ENCODE data around the gene ZSCAN4. TPM values are rescaled to one million over a fixed set of nuclear protein-coding genes. Genes with fewer than 3 reads are reported as not detected.
A peak's percentile ranks its signal among the peaks of the same experiment; 100 is the strongest.

ZSCAN4 gene
- total and polyA plus RNA-seq, 9 of the 15 experiments (the other 6 are each of a cell fraction or from before 2014, with no cell fraction given), result not detected

DNA sequence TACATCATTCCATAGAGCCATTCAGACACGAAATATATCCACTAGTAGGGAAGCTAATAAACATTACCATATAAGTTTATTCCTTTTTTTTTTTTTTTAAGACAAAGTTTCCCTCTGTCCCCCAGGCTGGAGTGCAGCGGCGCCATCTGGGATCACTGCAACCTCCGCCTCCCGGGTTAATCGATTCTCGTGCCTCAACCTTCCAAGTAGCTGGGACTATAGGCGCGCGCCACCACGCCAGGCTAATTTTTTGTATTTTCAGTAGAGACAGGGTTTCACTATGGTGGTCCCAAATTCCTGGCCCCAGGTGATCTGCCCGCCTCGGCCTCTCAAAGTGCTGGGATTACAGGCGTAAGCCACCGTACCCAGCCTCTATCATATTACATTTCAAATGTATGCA lies 40.9 kb downstream of the ZSCAN4 start (continued):
- TF ChIP-seq, protein P1, sequence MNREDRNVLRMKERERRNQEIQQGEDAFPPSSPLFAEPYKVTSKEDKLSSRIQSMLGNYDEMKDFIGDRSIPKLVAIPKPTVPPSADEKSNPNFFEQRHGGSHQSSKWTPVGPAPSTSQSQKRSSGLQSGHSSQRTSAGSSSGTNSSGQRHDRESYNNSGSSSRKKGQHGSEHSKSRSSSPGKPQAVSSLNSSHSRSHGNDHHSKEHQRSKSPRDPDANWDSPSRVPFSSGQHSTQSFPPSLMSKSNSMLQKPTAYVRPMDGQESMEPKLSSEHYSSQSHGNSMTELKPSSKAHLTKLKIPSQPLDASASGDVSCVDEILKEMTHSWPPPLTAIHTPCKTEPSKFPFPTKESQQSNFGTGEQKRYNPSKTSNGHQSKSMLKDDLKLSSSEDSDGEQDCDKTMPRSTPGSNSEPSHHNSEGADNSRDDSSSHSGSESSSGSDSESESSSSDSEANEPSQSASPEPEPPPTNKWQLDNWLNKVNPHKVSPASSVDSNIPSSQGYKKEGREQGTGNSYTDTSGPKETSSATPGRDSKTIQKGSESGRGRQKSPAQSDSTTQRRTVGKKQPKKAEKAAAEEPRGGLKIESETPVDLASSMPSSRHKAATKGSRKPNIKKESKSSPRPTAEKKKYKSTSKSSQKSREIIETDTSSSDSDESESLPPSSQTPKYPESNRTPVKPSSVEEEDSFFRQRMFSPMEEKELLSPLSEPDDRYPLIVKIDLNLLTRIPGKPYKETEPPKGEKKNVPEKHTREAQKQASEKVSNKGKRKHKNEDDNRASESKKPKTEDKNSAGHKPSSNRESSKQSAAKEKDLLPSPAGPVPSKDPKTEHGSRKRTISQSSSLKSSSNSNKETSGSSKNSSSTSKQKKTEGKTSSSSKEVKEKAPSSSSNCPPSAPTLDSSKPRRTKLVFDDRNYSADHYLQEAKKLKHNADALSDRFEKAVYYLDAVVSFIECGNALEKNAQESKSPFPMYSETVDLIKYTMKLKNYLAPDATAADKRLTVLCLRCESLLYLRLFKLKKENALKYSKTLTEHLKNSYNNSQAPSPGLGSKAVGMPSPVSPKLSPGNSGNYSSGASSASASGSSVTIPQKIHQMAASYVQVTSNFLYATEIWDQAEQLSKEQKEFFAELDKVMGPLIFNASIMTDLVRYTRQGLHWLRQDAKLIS (CRISPR knock-in tag; IDR thresholded peaks at IDR 0.05), result no peak
- TF ChIP-seq CAMTA2 (CRISPR knock-in tag; conservative IDR thresholded peaks at IDR 0.05), result no peak
- no peak for TF ChIP-seq STAG1 (CRISPR knock-in tag; IDR thresholded peaks at IDR 0.05; ENCODE audit: borderline replicate concordance)
- TF ChIP-seq KAT2B (IDR thresholded peaks at IDR 0.05; ENCODE audit: low read depth, low read length), result no peak

DNA sequence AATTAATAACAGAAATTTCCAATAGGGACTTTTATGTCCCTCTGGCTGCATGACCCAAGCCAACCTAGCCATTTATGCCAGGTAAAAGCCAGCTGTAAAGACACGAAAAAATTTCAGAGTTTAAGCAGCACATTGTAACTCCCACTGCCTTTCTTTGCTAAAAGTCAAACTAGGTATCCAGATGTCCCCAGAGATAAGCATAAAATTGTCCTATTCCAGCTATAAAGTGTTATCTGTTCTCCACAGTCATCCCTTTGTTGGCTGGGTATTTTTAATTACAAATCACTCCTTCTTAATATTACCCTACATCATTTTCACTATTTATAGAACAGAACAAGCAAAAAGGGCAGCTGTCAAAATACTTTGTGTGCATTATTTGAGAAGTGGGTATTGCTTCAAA lies 43.5 kb downstream of the ZSCAN4 start:
- Histone ChIP-seq H3K27me3 (ENCODE audit: control insufficient read depth in 2 of 2, insufficient read depth in 2 of 2, low read length in 2 of 2) (no peaks in the 10 kb centered on the region), H3K9me1 (ENCODE audit: control insufficient read depth, insufficient read depth, low read length) (no peaks in the 10 kb centered on the region), H3K36me3 (ENCODE audit: control insufficient read depth, insufficient read depth, low read length) (no peaks in the 10 kb centered on the region), H2AFZ (ENCODE audit: low read depth, low read length) (no peak overlapping the region), H3K27ac (ENCODE audit: extremely low read depth, low read depth, low read length) (no peak overlapping the region), H3K9me3 (replicated peaks; ENCODE audit: control insufficient read depth, insufficient read depth, low read depth, low read length) (no peaks in the 10 kb centered on the region), H3K4me1 (replicated peaks in 1 of 2; ENCODE audit: control insufficient read depth in 2 of 2, insufficient read depth in 2 of 2, low read length in 2 of 2) (peaks cover 0 to 6% of the 10 kb centered on the region in 2 experiments; a peak in 3 of 5 replicates), H3K4me3 (no peak overlapping the region), H3K79me2 (ENCODE audit: control insufficient read depth, insufficient read depth, low read length) (no peaks in the 10 kb centered on the region), H3K4me2 (ENCODE audit: insufficient read depth, low read length) (no peak overlapping the region), H3K9ac (ENCODE audit: insufficient read depth in 1 of 2, low read depth in 2 of 2, low read length in 2 of 2) (no peak overlapping the region), H4K20me1 (replicated peaks; ENCODE audit: control insufficient read depth, insufficient read depth, low read length) (no peaks in the 10 kb centered on the region)
- CTCF ChIA-PET (ENCODE audit: low intra/inter-chr PET ratio), result interaction anchor here (0.7 kb wide), 1 partner anchor 806 kb away, joined by 3 read pairs; no protein-coding TSS in a partner anchor
- BruUV-seq (replicated peaks), result no TSS peak
- WGBS (ENCODE audit: insufficient coverage, low coverage, missing lambda C conversion rate), result 0% methylated on average over 1 of the region's 1 CpG
- intact Hi-C loops (cut with micrococcal nuclease), result no loop called here
- ATAC-seq (no peak), FAIRE-seq (no peak), DNase-seq (ENCODE audit: extremely low read depth in 1 of 4, low spot score in 3 of 4) (peak in 2 of 4 experiments; percentile 22 to 31)
- in situ Hi-C loops (cut with MboI), result no loop called here
- POLR2A ChIA-PET, result interaction anchor here (1.3 kb wide), 1 partner anchor 15 kb away, joined by 3 read pairs; the partner anchor contains the start of gene ZNF671
- TF ChIP-seq, protein P2, sequence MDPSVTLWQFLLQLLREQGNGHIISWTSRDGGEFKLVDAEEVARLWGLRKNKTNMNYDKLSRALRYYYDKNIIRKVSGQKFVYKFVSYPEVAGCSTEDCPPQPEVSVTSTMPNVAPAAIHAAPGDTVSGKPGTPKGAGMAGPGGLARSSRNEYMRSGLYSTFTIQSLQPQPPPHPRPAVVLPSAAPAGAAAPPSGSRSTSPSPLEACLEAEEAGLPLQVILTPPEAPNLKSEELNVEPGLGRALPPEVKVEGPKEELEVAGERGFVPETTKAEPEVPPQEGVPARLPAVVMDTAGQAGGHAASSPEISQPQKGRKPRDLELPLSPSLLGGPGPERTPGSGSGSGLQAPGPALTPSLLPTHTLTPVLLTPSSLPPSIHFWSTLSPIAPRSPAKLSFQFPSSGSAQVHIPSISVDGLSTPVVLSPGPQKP (CRISPR knock-in tag; IDR thresholded peaks at IDR 0.05), result no peak
- TF ChIP-seq ADNP (tag; IDR thresholded peaks at IDR 0.05) (no peak), CBX2 (IDR thresholded peaks at IDR 0.05; ENCODE audit: insufficient read depth, low read length, poor library complexity, severe bottlenecking) (no peak), CBFA2T3 (IDR thresholded peaks at IDR 0.05) (peak; percentile 57), ARID1B (IDR thresholded peaks at IDR 0.05) (peak; percentile 61; the same call in 1 of the 2 replicates), HNRNPK (IDR thresholded peaks at IDR 0.05; ENCODE audit: low read depth, low read length, poor library complexity, severe bottlenecking) (no peak), BRD4 (IDR thresholded peaks at IDR 0.05) (no peak), TCF3 (CRISPR knock-in tag; IDR thresholded peaks at IDR 0.05) (peak; percentile 13; the same call in 1 of the 2 replicates), TAL1 (IDR thresholded peaks at IDR 0.05) (peak; percentile 40; the same call in 1 of the 2 replicates), EWSR1 (IDR thresholded peaks at IDR 0.05; ENCODE audit: borderline replicate concordance, low read depth, partially characterized antibody) (no peak)
- TF ChIP-seq, protein P3, sequence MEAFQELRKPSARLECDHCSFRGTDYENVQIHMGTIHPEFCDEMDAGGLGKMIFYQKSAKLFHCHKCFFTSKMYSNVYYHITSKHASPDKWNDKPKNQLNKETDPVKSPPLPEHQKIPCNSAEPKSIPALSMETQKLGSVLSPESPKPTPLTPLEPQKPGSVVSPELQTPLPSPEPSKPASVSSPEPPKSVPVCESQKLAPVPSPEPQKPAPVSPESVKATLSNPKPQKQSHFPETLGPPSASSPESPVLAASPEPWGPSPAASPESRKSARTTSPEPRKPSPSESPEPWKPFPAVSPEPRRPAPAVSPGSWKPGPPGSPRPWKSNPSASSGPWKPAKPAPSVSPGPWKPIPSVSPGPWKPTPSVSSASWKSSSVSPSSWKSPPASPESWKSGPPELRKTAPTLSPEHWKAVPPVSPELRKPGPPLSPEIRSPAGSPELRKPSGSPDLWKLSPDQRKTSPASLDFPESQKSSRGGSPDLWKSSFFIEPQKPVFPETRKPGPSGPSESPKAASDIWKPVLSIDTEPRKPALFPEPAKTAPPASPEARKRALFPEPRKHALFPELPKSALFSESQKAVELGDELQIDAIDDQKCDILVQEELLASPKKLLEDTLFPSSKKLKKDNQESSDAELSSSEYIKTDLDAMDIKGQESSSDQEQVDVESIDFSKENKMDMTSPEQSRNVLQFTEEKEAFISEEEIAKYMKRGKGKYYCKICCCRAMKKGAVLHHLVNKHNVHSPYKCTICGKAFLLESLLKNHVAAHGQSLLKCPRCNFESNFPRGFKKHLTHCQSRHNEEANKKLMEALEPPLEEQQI (IDR thresholded peaks at IDR 0.05), result no peak
